SK-N-SH treated with all-trans-retinoic acid at 6 μM for 48 hours (cell line): ENCODE results near the gene SLC6A18.

Source experiments
- ATAC-seq: fragments of 200-7000 bp; cut with Tn5 transposase; 3 replicates; pipeline ENCODE4 v1.9.1; 2020; ENCODE audit warnings: mild to moderate bottlenecking, moderate library complexity
- ARNTL ChIP-seq: fragments of 450-650 bp; formaldehyde crosslinking; IDR thresholded peaks from 2 replicates; pipeline ENCODE4 v1.5.0; 2020; ENCODE audit warnings: low read depth, mild to moderate bottlenecking, moderate library complexity, borderline replicate concordance
- BACH2 ChIP-seq: fragments of 250-450 bp; sonication (Bioruptor Pico); IDR thresholded peaks from 2 replicates; pipeline ENCODE4 v1.9.0; 2021; ENCODE audit warnings: mild to moderate bottlenecking, borderline replicate concordance
- CREB5 ChIP-seq: fragments of 250-450 bp; sonication (Bioruptor Pico); IDR thresholded peaks from 2 replicates; pipeline ENCODE4 v1.5.1; 2020; ENCODE audit warnings: low read depth, mild to moderate bottlenecking, moderate library complexity
- CSDC2 ChIP-seq: fragments of 250-450 bp; sonication (Bioruptor Pico); IDR thresholded peaks from 2 replicates; pipeline ENCODE4 v1.5.0; 2020; ENCODE audit warnings: mild to moderate bottlenecking, moderate library complexity
- ESRRG ChIP-seq: fragments of 250-450 bp; sonication (Bioruptor Pico); IDR thresholded peaks from 2 replicates; pipeline ENCODE4 v1.6.1; 2021; ENCODE audit warnings: mild to moderate bottlenecking
- GLIS3 ChIP-seq: fragments of 250-450 bp; sonication (Bioruptor Pico); IDR thresholded peaks from 2 replicates; pipeline ENCODE4 v1.5.0; 2020; ENCODE audit warnings: mild to moderate bottlenecking, moderate library complexity
- ISL1 ChIP-seq: fragments of 250-450 bp; sonication (Bioruptor Pico); IDR thresholded peaks from 2 replicates; pipeline ENCODE4 v2.1.2; 2022; ENCODE audit warnings: mild to moderate bottlenecking, moderate library complexity
- OSR1 ChIP-seq: fragments of 250-450 bp; sonication (Bioruptor Pico); IDR thresholded peaks from 2 replicates; pipeline ENCODE4 v1.8.0; 2022; ENCODE audit warnings: moderate library complexity, mild to moderate bottlenecking, inconsistent platforms
- PATZ1 ChIP-seq: fragments of 250-450 bp; sonication (Bioruptor Pico); IDR thresholded peaks from 2 replicates; pipeline ENCODE4 v1.8.0; 2020; ENCODE audit warnings: mild to moderate bottlenecking, moderate library complexity, borderline replicate concordance
- POU6F1 ChIP-seq: fragments of 250-450 bp; sonication (Bioruptor Pico); IDR thresholded peaks from 2 replicates; pipeline ENCODE4 v1.8.0; 2021; ENCODE audit warnings: low read depth, mild to moderate bottlenecking, moderate library complexity, borderline replicate concordance
- PPARA ChIP-seq: fragments of 250-450 bp; sonication (Bioruptor Pico); IDR thresholded peaks from 2 replicates; pipeline ENCODE4 v1.5.0; 2020; ENCODE audit warnings: mild to moderate bottlenecking, borderline replicate concordance
- RARB ChIP-seq: fragments of 250-450 bp; sonication (Bioruptor Pico); IDR thresholded peaks from 2 replicates; pipeline ENCODE4 v1.8.0; 2021; ENCODE audit warnings: mild to moderate bottlenecking, moderate library complexity
- SNAI2 ChIP-seq: fragments of 250-450 bp; sonication (Bioruptor Pico); IDR thresholded peaks from 2 replicates; pipeline ENCODE4 v1.5.0; 2020; ENCODE audit warnings: mild to moderate bottlenecking, moderate library complexity
- TCF4 ChIP-seq: fragments of 250-450 bp; sonication (Bioruptor Pico); IDR thresholded peaks from 2 replicates; pipeline ENCODE4 v1.8.0; 2021; ENCODE audit warnings: mild to moderate bottlenecking, moderate library complexity, borderline replicate concordance
- TOX ChIP-seq: fragments of 250-450 bp; sonication (Bioruptor Pico); IDR thresholded peaks from 2 replicates; pipeline ENCODE4 v1.8.0; 2021; ENCODE audit warnings: mild to moderate bottlenecking, moderate library complexity, borderline replicate concordance
- TSHZ2 ChIP-seq: fragments of 250-450 bp; sonication (Bioruptor Pico); IDR thresholded peaks from 2 replicates; pipeline ENCODE4 v1.5.0; 2020; ENCODE audit warnings: mild to moderate bottlenecking, moderate library complexity
- ZC3H10 ChIP-seq: fragments of 250-450 bp; sonication (Bioruptor Pico); IDR thresholded peaks from 2 replicates; pipeline ENCODE4 v1.5.1; 2021; ENCODE audit warnings: mild to moderate bottlenecking, moderate library complexity
- ZFP3 ChIP-seq: fragments of 250-450 bp; sonication (Bioruptor Pico); IDR thresholded peaks from 2 replicates; pipeline ENCODE4 v1.5.0; 2020; ENCODE audit warnings: mild to moderate bottlenecking, moderate library complexity
- ZFP30 ChIP-seq: fragments of 450-650 bp; formaldehyde crosslinking; IDR thresholded peaks from 2 replicates; pipeline ENCODE4 v1.5.0; 2022; ENCODE audit warnings: mild to moderate bottlenecking, moderate library complexity
- ZNF565 ChIP-seq: fragments of 450-650 bp; formaldehyde crosslinking; conservative IDR thresholded peaks from 2 replicates; pipeline ENCODE4 v1.5.0; 2020; ENCODE audit warnings: low read depth, mild to moderate bottlenecking, moderate library complexity
- ZNF8 ChIP-seq: fragments of 450-650 bp; formaldehyde crosslinking; IDR thresholded peaks from 2 replicates; pipeline ENCODE4 v1.5.0; 2020; ENCODE audit warnings: mild to moderate bottlenecking, moderate library complexity

Gene SLC6A18

GRCh38 chr5:1224631-1225030 lies 550 bp upstream of the SLC6A18 start:
- no peak for ATAC-seq

GRCh38 chr5:1226231-1226630 lies 1.1 kb downstream of the SLC6A18 start:
- no peak for ATAC-seq
- no peak for TF ChIP-seq ZNF8 (CRISPR knock-in tag)
- TF ChIP-seq, all 23 proteins: peak for 0

More at GRCh38 chr5:1224631-1225030, 550 bp upstream of the SLC6A18 start:
- TF ChIP-seq CSDC2 (CRISPR knock-in tag), result no peak
- no peak for TF ChIP-seq TCF4
- TF ChIP-seq TSHZ2, result no peak
- no peak for TF ChIP-seq ZNF565
- no peak for TF ChIP-seq ISL1
- TF ChIP-seq BACH2 (CRISPR knock-in tag), result no peak
- TF ChIP-seq PATZ1 (CRISPR knock-in tag), result no peak
- no peak for TF ChIP-seq TOX
- TF ChIP-seq CREB5, result no peak
- no peak for TF ChIP-seq ZNF8 (CRISPR knock-in tag)
- TF ChIP-seq ARNTL, result no peak
- TF ChIP-seq ZFP30, result no peak
- TF ChIP-seq ESRRG, result no peak
- no peak for TF ChIP-seq SNAI2 (CRISPR knock-in tag)
- TF ChIP-seq ZC3H10, result no peak

- no peak for TF ChIP-seq PATZ1 (CRISPR knock-in tag)
- no peak for TF ChIP-seq ZFP3 (CRISPR knock-in tag)
- no peak for ATAC-seq
Observed at GRCh38 chr5:1226839-1227581, 1.8 kb downstream of the SLC6A18 start.

GRCh38 chr5:1227667-1228066 lies 2.5 kb downstream of the SLC6A18 start:
- no peak for TF ChIP-seq POU6F1 (CRISPR knock-in tag)
- TF ChIP-seq GLIS3 (CRISPR knock-in tag), result no peak
- TF ChIP-seq ISL1, result no peak
- ATAC-seq, result no peak

GRCh38 chr5:1228120-1228519 lies 2.9 kb downstream of the SLC6A18 start:
- ATAC-seq, result no peak
- TF ChIP-seq RARB (CRISPR knock-in tag), result no peak
- no peak for TF ChIP-seq OSR1 (CRISPR knock-in tag)
- TF ChIP-seq PPARA (CRISPR knock-in tag), result no peak
- no peak for TF ChIP-seq BACH2 (CRISPR knock-in tag)
- no peak for TF ChIP-seq ESRRG
- TF ChIP-seq POU6F1 (CRISPR knock-in tag), result no peak
- no peak for TF ChIP-seq ISL1
- no peak for TF ChIP-seq CSDC2 (CRISPR knock-in tag)
- TF ChIP-seq ZFP3 (CRISPR knock-in tag), result no peak
- no peak for TF ChIP-seq TCF4
- no peak for TF ChIP-seq ZFP30
- no peak for TF ChIP-seq CREB5
